ENCODE results near the gene INAFM2.

The INAFM2 gene

DNA sequence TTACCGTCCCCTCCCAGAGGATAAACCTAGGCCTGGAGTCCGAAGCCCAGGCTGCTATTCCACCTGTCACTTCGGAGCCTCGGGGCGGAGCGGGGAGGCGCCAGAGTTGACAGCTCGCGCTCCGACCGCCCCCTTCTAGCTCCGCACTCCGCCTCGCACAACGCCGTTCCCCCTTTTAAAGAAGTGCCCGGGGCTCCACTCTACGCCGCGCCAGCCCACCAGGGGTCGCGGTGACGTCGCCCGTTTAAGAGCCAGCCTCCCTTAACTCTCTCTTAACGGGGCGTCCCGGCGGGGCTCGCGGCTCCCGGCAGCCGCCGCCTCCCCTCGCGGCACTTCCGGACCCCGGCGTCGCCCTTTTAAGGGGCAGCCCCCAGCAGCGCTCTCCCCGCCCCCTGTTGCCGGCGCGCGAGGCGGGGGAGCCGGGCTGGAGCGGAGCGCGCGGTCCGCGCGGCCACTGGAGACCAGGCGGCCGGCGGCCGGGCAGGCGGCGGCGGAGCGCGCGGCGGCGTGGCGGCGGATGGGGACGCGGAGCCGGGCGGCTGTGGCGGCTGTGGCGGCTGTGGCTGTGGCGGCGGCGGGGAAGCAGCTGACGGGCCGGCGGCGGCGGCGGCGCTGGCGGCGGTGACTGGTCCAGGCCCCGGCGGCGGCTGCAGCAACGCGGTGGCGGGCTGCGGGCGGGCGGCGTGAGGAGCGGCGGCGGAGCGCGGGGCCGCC, at the start of gene INAFM2:
Gene INAFM2, plus strand, starts transcription at position 454 of the 714 bp plus-strand sequence. CDS start 364 bp downstream, outside the sequence.
- peak; percentile 87 for DNase-seq

GRCh38 chr15:40274350-40275274, 48.9 kb upstream of the INAFM2 start:
- DNase-seq, result peak; percentile 87

DNA sequence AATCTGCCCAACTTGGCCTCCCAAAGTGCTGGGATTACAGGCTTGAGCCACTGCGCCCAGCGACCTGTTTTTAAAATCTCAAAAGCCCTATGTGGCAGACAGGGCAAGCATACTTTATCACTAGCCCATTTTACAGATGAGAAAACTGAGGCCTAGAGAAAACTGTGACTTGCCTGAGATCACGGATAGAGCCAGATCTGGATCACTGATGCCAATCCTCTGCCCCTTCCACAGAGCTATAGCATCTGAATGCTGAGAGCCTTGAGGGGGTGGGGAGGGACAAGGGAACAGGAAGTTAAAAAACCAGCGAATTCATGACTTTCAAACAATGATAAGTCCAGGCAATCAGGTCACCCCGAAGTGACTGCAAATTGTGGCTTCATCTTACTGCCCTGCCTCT, 48.0 kb upstream of the INAFM2 start:
- DNase-seq, result no peak

DNA sequence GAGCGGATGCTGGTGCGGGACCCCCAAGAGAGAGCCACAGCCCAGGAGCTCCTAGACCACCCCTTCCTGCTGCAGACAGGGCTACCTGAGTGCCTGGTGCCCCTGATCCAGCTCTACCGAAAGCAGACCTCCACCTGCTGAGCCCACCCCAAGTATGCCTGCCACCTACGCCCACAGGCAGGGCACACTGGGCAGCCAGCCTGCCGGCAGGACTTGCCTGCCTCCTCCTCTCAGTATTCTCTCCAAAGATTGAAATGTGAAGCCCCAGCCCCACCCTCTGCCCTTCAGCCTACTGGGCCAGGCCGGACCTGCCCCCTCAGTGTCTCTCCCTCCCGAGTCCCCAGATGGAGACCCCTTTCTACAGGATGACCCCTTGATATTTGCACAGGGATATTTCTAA, 47.5 kb upstream of the INAFM2 start:
- DNase-seq, result no peak

DNA sequence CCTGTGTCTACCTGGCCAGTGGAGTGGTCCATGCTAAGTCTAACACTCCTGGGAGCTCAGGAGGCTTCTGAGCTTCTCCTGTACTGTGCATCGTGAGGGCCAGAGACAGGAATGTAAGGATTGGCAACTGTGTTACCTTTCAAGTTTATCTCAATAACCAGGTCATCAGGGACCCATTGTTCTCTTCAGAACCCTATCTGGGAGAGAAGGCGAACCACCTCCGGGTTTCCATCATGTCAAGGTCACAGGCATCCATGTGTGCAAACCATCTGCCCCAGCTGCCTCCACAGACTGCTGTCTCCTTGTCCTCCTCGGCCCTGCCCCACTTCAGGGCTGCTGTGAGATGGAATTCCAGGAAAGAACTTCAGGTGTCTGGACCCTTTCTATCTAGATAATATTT, 46.6 kb upstream of the INAFM2 start:
- DNase-seq, result no peak

DNA sequence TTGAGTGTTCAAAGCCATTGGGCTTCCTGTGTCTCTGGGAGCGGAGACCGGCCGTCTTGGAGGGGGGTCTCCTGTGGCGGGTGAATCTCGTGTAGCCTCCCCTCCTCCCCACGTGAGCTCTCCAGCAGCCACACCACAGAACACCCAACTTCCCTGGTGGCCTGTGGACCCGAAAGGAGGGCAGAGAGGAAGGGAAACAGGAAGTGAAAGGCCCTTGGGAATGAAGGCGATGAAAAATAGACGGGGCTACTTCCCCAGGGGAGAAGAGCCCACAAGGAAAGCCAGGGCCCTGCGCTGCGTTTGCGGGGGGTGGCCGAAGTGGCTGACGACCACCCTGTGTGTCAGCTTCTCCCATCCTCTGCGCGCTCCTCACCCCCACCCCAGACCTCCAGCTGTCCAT, 46.0 kb upstream of the INAFM2 start:
- DNase-seq, result no peak

DNA sequence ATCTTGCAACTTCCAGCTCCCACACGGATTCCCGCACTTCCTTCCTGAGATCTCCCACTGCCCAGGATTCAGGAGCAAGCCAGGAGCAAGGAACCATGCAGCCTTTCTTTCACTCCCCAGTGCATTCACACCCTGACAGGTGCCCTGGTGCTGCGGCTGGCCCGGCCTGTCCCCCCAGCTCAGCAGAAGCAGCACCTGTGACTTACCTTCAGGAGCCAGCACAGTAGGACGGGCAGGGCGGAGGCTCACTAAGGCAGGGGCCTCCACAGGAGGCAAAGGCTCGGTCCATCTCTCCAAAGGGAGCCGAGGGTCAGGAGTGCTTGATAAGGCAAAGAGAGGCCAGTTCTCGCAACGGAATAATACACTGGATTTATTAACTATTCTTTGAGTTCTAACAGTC, 45.5 kb upstream of the INAFM2 start:
- DNase-seq, result no peak

DNA sequence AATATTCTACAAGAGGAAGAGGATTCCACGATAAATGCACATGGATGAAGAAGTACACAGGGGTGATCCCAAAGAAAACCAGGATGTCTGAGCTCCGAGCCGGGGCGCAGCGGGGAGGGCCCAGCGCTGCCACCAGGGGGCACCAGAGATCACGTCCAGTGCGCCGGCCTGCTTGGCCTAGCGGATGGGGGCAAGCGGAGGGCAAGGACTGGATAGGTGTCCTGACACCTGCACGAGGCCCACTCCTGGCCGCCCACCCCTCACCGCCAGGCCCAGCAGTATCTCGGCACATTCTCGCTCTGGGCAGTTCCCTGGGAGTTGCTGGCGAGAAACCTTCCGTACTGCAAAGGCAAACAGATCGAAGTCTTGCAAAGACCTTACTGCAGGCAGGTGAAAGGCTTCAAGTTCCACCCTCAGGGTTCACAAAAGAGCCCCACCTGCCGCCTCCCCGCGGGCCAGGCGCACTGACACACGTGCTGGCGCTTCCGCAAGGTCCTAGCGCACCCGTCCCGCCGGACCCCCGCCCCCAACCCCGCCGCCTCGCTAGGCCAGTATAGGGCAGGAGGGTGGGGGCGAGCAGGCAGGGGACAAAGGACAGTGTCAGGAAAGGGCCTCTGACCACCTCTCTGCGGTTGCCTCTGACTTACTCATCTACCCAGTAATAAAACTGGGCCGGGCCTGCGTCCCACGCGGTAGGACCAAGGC, 43.9 kb upstream of the INAFM2 start:
- peak; percentile 56 for DNase-seq

GRCh38 chr15:40280260-40281056, 43.0 kb upstream of the INAFM2 start:
- no peak for DNase-seq

DNA sequence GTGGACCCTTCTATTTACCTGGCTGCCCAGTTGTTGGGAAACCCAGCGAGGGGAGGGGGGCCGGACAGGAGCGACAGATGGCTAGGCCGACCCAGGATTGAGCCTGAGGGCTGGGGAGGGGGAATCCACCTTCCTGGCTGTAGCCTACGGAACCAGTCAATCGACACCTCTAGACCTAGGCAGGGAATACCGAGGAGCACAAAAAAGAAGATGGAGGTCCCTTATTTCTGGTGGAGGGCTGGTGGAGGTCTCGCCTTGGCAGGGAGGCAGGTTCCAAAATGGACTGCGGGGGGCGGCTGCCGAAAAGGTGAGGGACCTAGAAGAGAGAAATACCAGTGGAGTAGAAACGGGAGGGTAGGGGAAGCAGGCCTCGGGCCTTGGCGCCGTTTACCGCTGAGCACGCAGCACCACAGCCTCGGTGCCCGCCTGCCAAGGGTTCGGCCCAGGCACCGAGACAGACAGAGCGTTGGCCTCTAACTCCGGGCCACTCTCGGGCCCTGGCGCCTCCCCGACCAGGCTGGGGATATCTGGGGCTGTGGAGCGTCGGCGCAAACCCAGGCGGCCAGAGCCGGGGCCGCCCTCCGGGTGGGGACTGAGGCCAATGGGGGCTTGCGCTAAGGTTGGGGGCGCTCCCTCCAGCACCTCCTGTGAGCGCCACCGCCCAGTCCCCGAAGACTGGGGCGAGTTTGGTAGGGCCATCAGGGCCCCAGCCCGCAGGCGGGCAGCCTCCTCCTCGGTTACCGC, 42.3 kb upstream of the INAFM2 start:
- no peak for DNase-seq

DNA sequence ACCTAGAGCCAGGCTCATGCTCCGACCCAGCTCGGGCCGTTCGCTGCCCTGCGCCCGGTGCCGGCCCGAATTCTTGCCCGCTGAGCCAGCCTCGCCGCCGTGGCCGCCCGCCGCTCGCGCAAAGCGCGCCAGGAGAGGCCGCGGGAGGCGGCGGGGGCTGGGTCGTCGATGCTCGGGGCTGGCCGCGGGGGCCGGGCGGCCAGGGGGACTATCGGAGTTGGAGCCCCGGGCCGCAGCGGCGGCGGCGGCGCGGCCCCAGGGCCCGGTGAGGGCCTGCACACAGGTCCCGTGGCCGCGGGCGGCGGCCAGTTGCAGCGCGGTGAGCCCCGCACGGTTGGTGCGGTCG, 41.7 kb upstream of the INAFM2 start:
- DNase-seq, result no peak

DNA sequence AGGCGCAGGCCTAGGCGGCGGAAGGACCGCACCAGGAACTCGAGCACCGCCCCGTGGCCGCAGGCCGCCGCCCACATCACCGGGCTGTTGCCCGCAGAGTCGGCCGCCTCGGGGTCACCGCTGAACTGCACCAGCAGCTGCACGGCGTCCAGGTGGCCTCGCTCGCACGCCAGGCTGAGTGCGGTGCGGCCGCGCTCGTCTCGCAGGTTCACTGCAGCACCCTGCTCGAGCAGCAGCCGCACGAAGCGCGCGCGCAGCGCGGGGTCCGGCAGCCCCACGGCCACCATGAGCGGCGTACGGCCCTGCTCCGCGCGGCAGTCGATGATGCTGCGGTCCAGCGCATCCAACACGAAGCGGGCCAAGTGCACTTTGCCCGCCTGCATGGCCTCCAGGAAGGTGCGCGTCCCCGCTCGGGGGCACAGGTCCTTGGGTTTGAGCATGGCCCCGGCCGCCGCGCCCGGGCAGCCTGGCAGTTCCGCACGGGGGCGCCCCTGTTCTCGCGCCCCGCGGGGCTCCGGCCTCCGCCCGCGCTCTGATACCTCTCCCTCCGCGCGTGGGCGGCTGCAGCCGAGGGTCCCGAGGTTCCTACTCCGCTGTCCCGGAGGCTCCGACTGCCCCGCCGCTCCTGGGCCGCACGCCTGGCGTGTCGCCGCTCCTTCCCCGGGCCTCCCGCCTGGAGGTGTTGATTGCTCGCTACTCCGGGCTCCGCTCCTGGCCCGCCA, 41.2 kb upstream of the INAFM2 start:
- peak; percentile 26 for DNase-seq

GRCh38 chr15:40282869-40283614, 40.5 kb upstream of the INAFM2 start, which contains the start of gene ANKRD63:
ANKRD63 (minus strand) TSS chr15:40283064; CDS start chr15:40282586, 478 bp downstream.
- DNase-seq, result no peak

GRCh38 chr15:40283615-40284300, 39.7 kb upstream of the INAFM2 start:
- no peak for DNase-seq

GRCh38 chr15:40285151-40285550, 38.3 kb upstream of the INAFM2 start:
- DNase-seq, result no peak

DNA sequence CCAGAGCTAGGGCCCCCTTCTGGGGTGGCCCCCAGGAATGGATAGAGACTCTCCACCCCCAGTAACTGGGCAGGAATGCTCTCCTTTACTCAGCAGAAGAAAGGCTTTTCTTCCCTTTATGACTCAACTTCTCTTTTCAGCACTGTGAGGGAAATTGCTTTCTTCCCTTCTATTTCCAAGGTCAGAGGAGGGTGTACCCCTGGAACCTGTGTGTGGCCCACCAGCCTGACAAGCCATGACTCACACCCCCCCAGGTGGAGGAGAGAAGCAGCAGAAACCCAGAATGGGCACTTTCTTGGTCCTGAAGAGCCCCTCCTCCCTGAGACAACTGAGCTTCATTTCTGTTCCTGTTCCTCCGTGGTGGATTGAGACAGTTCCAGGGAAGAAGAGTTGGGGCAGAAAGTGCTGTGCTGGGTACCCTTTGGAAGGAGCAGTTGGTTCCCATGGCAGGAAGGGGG, 37.9 kb upstream of the INAFM2 start:
- DNase-seq, result no peak

DNA sequence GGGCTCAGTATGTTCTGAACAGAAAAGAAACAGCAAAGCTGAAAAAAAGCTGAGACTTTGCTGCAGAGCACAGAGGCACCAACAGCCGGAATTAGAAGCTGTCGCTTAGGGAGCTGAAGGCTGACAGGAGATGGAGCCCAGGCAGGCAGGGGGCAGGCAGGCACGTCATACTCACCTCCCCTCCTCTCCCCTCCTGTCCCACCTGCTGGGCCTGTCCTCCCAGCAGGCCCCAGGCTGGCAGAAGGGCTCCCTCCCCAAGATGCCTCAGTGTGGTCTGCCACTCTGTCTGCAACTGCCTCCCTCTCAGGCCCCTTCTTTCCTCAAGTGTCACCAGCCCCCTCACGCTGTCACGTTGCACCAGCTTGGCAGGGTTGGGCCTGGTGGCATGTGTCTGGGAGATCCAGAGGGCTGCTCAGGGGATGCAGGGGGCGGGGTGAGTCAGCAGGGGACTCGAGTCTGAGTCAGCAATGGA, 37.4 kb upstream of the INAFM2 start:
- DNase-seq, result no peak

GRCh38 chr15:40286794-40287193, 36.7 kb upstream of the INAFM2 start:
- DNase-seq, result no peak

DNA sequence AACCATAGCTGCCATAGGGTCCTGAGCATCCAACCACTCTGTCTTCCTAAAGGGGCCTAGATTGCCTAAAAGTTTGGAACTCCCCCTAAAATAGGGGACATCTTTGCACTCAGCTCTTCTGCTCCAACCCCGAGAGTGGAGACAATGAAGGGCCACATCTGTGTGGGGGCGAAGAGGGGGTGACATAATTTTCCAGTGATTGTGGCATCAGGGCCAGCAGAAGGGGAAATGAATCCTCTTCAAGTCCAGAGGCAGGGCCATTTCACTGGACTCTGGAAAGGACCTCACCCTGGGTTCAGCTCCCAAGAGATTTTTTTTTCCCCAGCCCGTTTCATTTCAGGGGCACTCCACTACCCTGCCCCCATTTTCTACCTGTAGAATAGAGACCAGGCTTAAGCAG, 36.0 kb upstream of the INAFM2 start:
- no peak for DNase-seq

- no peak for DNase-seq
Measured at GRCh38 chr15:40287968-40288367, 35.5 kb upstream of the INAFM2 start.

Data from stimulated activated CD4-positive, alpha-beta T cell treated with anti-CD3 and anti-CD28 coated beads, Interleukin-1b, Interleukin-23, amount 100 ng/mL, for 48 hours (primary cell).